ENCODE measurements around the gene TRIML2. TPM values are rescaled to one million over a fixed set of nuclear protein-coding genes. Genes with fewer than 3 reads are reported as not detected.

TRIML2 gene
- 0.57 TPM for polyA plus RNA-seq (2013, experiment 1 of 2; ENCODE audit: insufficient read length)
- 0.71 TPM for polyA plus RNA-seq (2013, experiment 2 of 2; ENCODE audit: insufficient read length)

GRCh38 chr4:188109157-188109755 is at the start of gene TRIML2:
Gene TRIML2 (minus strand): TSS chr4:188109603. CDS start chr4:188105368, 4,235 bp downstream.
- DNase-seq: peak; percentile 21

- DNase-seq: no peak
These were observed 48.9 kb upstream of the TRIML2 start for GRCh38 chr4:188158336-188158735.

GRCh38 chr4:188154668-188155405 is 45.4 kb upstream of the TRIML2 start:
- DNase-seq: no peak

- no peak for DNase-seq
These were observed 38.4 kb upstream of the TRIML2 start for GRCh38 chr4:188147776-188148175.

GRCh38 chr4:188147176-188147575 is 37.8 kb upstream of the TRIML2 start:
- DNase-seq: no peak

GRCh38 chr4:188146618-188147017 is 37.2 kb upstream of the TRIML2 start:
- no peak for DNase-seq

- DNase-seq: peak; percentile 22
These were observed 36.2 kb upstream of the TRIML2 start for GRCh38 chr4:188145601-188146000.

GRCh38 chr4:188143731-188144130 is 34.3 kb upstream of the TRIML2 start:
- DNase-seq: peak; percentile 9

GRCh38 chr4:188139671-188140070 is 30.3 kb upstream of the TRIML2 start:
- DNase-seq: no peak

GRCh38 chr4:188139141-188139540 is 29.7 kb upstream of the TRIML2 start, which contains the start of gene TRIML1:
Gene TRIML1 (plus strand): TSS chr4:188139441. CDS start chr4:188139559, 118 bp downstream.
- no peak for DNase-seq

- no peak for DNase-seq
These were observed 28.8 kb upstream of the TRIML2 start for GRCh38 chr4:188138227-188138626.

GRCh38 chr4:188132232-188132631 is 22.8 kb upstream of the TRIML2 start:
- DNase-seq: no peak

GRCh38 chr4:188130355-188130754 is 21.0 kb upstream of the TRIML2 start:
- DNase-seq: no peak

- DNase-seq: peak; percentile 91
These were observed 17.9 kb upstream of the TRIML2 start for GRCh38 chr4:188127214-188127874.

- no peak for DNase-seq
These were observed 12.1 kb upstream of the TRIML2 start for GRCh38 chr4:188121530-188121929.

- DNase-seq: no peak
These were observed 8.4 kb upstream of the TRIML2 start for GRCh38 chr4:188117631-188118324.

- DNase-seq: no peak
These were observed 3.8 kb upstream of the TRIML2 start for GRCh38 chr4:188113156-188113555.

- DNase-seq: no peak
These were observed 2.6 kb upstream of the TRIML2 start for GRCh38 chr4:188111955-188112354.

GRCh38 chr4:188110741-188111471 is 1.5 kb upstream of the TRIML2 start:
- DNase-seq: peak; percentile 47

- peak; percentile 16 for DNase-seq
These were observed 633 bp upstream of the TRIML2 start for GRCh38 chr4:188110036-188110435.

- peak; percentile 70 for DNase-seq
These were observed 1.2 kb downstream of the TRIML2 start for GRCh38 chr4:188107931-188108843.
